Breast epithelium (tissue), 4 donors: Measurements from ENCODE around the gene MAP4K2. TPM values are rescaled to one million over a fixed set of nuclear protein-coding genes. Genes with fewer than 3 reads are reported as not detected.

Experiments used
- DNase-seq, 2 donors: peaks; one replicate each; pipeline ENCODE4 v3.0.0-alpha.2; 2019; ENCODE audit warnings: low spot score in 2 of 2
- H3K27ac ChIP-seq, 2 donors: fragments of 200-600 bp; sonication (generic) in 1 of 2; one replicate each; pipeline ENCODE4 v1.5.1; 2016 to 2019; ENCODE audit warnings: mild to moderate bottlenecking in 1 of 2
- H3K27me3 ChIP-seq, 2 donors: fragments of 200-600 bp; sonication (generic) in 1 of 2; one replicate each; pipeline versions ENCODE4 v1.5.1 to v1.6.0; 2017 to 2019; ENCODE audit warnings: control low read depth in 1 of 2, mild to moderate bottlenecking in 1 of 2
- H3K36me3 ChIP-seq: fragments of 200-600 bp; one replicate; pipeline ENCODE4 v1.5.1; 2019
- H3K4me1 ChIP-seq, 2 donors: fragments of 200-600 bp; sonication (generic); one replicate each; pipeline ENCODE4 v1.5.1; 2016 to 2019; ENCODE audit warnings: control low read depth in 1 of 2
- H3K4me3 ChIP-seq, 3 donors: fragments of 200-600 bp; sonication (generic); 1 replicate in 2 of 3; 2 replicates in 1 of 3; pipeline ENCODE4 v1.5.1; 2016 to 2019; ENCODE audit warnings: mild to moderate bottlenecking in 3 of 3, moderate library complexity in 2 of 3
- H3K9me3 ChIP-seq, 2 donors: fragments of 200-600 bp; sonication (generic) in 1 of 2; one replicate each; pipeline ENCODE4 v1.5.1; 2016 to 2019; ENCODE audit warnings: control low read depth in 1 of 2
- POLR2A ChIP-seq: fragments of 450-650 bp; IDR thresholded peaks from one replicate; pipeline ENCODE4 v1.6.1; 2016; ENCODE audit warnings: antibody characterized with exemption, mild to moderate bottlenecking, moderate library complexity
- POLR2AphosphoS5 ChIP-seq, 3 donors: sonication (generic); formaldehyde crosslinking; IDR thresholded peaks; one replicate each; pipeline ENCODE4 v1.6.1; 2017; ENCODE audit warnings: antibody characterized with exemption in 3 of 3
- intact Hi-C: fragments of 100-400 bp; cut with DNase I; formaldehyde crosslinking; loops from one replicate; pipeline ENCODE4 v1.15.1; 2023; ENCODE audit warnings: low total_unique reads
- total RNA-seq, 3 donors: library from RNA; depleted of rRNA; stranded (reverse); fragments of >200 nt; gene quantifications; one replicate each; pipeline ENCODE4 v1.1.0, GENCODE V29; 2016
- TF ChIP-seq, protein P1 (sequence below), 3 donors: fragments of 450-650 bp; IDR thresholded peaks; one replicate each; pipeline ENCODE4 v1.5.1; 2016 to 2017; ENCODE audit warnings: antibody characterized with exemption in 3 of 3, mild to moderate bottlenecking in 3 of 3, moderate library complexity in 3 of 3

MAP4K2 gene
- total RNA-seq, 3 donors from 2014 or later, result 7.7 to 16.1 (median 14.0) TPM

GRCh38 chr11:64789331-64790204 lies 13.4 kb downstream of the MAP4K2 start:
- no peaks in the 10 kb centered on the region for H3K27me3 ChIP-seq

GRCh38 chr11:64788321-64789215 lies 14.4 kb downstream of the MAP4K2 start:
- Histone ChIP-seq H3K27ac (no peak overlapping the region), H3K36me3 (no peaks in the 10 kb centered on the region), H3K27me3 (no peaks in the 10 kb centered on the region), H3K9me3 (no peaks in the 10 kb centered on the region), H3K4me1 (no peaks in the 10 kb centered on the region), H3K4me3 (no peak overlapping the region)
- TF ChIP-seq, protein P1, sequence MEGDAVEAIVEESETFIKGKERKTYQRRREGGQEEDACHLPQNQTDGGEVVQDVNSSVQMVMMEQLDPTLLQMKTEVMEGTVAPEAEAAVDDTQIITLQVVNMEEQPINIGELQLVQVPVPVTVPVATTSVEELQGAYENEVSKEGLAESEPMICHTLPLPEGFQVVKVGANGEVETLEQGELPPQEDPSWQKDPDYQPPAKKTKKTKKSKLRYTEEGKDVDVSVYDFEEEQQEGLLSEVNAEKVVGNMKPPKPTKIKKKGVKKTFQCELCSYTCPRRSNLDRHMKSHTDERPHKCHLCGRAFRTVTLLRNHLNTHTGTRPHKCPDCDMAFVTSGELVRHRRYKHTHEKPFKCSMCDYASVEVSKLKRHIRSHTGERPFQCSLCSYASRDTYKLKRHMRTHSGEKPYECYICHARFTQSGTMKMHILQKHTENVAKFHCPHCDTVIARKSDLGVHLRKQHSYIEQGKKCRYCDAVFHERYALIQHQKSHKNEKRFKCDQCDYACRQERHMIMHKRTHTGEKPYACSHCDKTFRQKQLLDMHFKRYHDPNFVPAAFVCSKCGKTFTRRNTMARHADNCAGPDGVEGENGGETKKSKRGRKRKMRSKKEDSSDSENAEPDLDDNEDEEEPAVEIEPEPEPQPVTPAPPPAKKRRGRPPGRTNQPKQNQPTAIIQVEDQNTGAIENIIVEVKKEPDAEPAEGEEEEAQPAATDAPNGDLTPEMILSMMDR (IDR thresholded peaks at IDR 0.05), result no peak
- TF ChIP-seq POLR2A (no peak), POLR2AphosphoS5 (IDR thresholded peaks at IDR 0.05) (no peak)
- no peak for DNase-seq
- intact Hi-C loops, result no loop called here

More at GRCh38 chr11:64789331-64790204, 13.4 kb downstream of the MAP4K2 start:
- intact Hi-C loops, result no loop called here
- DNase-seq, result no peak
- TF ChIP-seq POLR2AphosphoS5 (IDR thresholded peaks at IDR 0.05) (no peak), POLR2A (no peak)
- TF ChIP-seq, protein P1 (IDR thresholded peaks at IDR 0.05), result no peak
- H3K9me3 ChIP-seq, result no peaks in the 10 kb centered on the region
- H3K4me3 ChIP-seq, result no peak overlapping the region
- no peaks in the 10 kb centered on the region for H3K4me1 ChIP-seq
- H3K36me3 ChIP-seq, result no peaks in the 10 kb centered on the region
- no peak overlapping the region for H3K27ac ChIP-seq

DNA sequence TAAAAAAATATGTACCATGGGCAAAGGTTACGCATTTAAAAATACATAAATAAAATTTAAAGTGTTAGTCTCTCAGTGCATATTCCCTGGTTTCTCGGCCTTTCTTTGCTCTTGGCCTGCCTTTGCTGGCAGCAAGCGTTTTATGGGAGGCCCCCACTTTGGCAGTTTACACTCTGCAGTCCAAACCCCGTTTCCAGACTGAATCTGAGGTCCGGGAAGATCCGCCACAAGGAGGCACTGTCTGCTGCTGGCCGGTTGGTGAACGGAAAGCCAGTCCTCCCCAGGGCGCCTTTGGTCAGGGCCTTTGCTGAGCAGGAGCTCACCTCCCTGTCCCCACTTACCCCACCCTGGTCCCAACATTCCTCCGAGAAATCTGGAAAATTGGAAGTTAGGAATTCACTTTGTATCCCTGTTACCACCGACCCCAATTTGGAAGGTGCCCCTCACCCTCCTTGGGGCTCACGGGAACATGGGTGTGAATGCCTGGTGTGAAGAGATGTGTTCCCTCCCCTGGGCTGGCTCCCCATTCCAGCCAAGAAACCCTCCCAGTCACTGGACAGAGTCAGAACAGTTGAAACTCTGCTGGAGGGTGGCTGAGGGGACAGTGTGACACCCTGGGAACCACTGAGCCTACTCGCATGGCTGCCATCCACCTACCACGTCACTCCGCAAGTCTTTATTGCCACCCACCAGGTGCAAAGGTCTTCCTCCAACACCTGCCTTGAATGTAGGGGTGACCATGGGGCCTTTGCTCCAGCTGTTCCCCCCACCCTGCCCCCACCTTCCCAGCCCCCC lies 15.3 kb downstream of the MAP4K2 start:
- DNase-seq, result peak in 1 of 2 donors; percentile 58
- no peaks in the 10 kb centered on the region for H3K27me3 ChIP-seq
- TF ChIP-seq, protein P1 (IDR thresholded peaks at IDR 0.05), result peak; percentile 31 to 54 (median 44)
- TF ChIP-seq POLR2AphosphoS5 (IDR thresholded peaks at IDR 0.05), result no peak
- H3K27ac ChIP-seq, result no peak overlapping the region
- no peaks in the 10 kb centered on the region for H3K9me3 ChIP-seq
- intact Hi-C loops, result no loop called here
- no peaks in the 10 kb centered on the region for H3K4me1 ChIP-seq
- H3K4me3 ChIP-seq, result no peak overlapping the region
- no peaks in the 10 kb centered on the region for H3K36me3 ChIP-seq

GRCh38 chr11:64786308-64786707 lies 16.7 kb downstream of the MAP4K2 start:
- intact Hi-C loops, result no loop called here
- Histone ChIP-seq H3K4me1 (no peaks in the 10 kb centered on the region), H3K36me3 (no peaks in the 10 kb centered on the region), H3K27ac (no peak overlapping the region), H3K9me3 (no peaks in the 10 kb centered on the region), H3K27me3 (no peaks in the 10 kb centered on the region), H3K4me3 (no peak overlapping the region)
- peak in 1 of 2 donors; percentile 31 for DNase-seq
- TF ChIP-seq POLR2A (no peak), POLR2AphosphoS5 (IDR thresholded peaks at IDR 0.05) (no peak)
- TF ChIP-seq, protein P1 (IDR thresholded peaks at IDR 0.05), result no peak
